Cardiac fibroblast (primary cell): ENCODE results near the gene P4HA2.

Source experiments
- DNase-seq, 2 donors: peaks; one replicate each; pipeline versions ENCODE4 v3.0.0 to v3.0.0-alpha.2; 2010; ENCODE audit warnings: low read depth in 2 of 2
- H3K4me3 ChIP-seq, 2 donors: replicated peaks in 1 of 2; 1 replicate in 1 of 2; 2 replicates in 1 of 2; pipeline ENCODE4 v1.5.1; 2011; ENCODE audit warnings: low read depth in 2 of 2, low read length in 2 of 2, mild to moderate bottlenecking in 2 of 2, moderate library complexity in 1 of 2
- CTCF ChIP-seq: IDR thresholded peaks from one replicate; pipeline ENCODE4 v1.5.1; 2011; ENCODE audit warnings: low read depth, mild to moderate bottlenecking, low read length, inconsistent platforms

P4HA2 gene

GRCh38 chr5:132243366-132243977 lies 15.8 kb upstream of the P4HA2 start:
- DNase-seq: no peak
- no peak for TF ChIP-seq CTCF
- no peak overlapping the region for H3K4me3 ChIP-seq

- no peak for DNase-seq
- TF ChIP-seq CTCF: no peak
- no peak overlapping the region for H3K4me3 ChIP-seq
These were observed 12.1 kb upstream of the P4HA2 start for GRCh38 chr5:132239776-132240175.

- no peak for DNase-seq
- H3K4me3 ChIP-seq: no peak overlapping the region
- no peak for TF ChIP-seq CTCF
These were observed 11.3 kb upstream of the P4HA2 start for GRCh38 chr5:132238901-132239500.

GRCh38 chr5:132238169-132238744 lies 10.6 kb upstream of the P4HA2 start:
- TF ChIP-seq CTCF: peak; percentile 84
- H3K4me3 ChIP-seq: no peak overlapping the region
- peak; percentile 77 to 78 for DNase-seq

- DNase-seq: no peak
- H3K4me3 ChIP-seq: no peak overlapping the region
- no peak for TF ChIP-seq CTCF
These were observed 10.0 kb upstream of the P4HA2 start for GRCh38 chr5:132237670-132238069.

- peak; percentile 16 for TF ChIP-seq CTCF
- H3K4me3 ChIP-seq: no peak overlapping the region
- no peak for DNase-seq
These were observed 9.5 kb upstream of the P4HA2 start for GRCh38 chr5:132237141-132237540.
